GM18511 (cell line): ENCODE measurements around the gene RPL37A.
A peak's percentile ranks its signal among the peaks of the same experiment; 100 is the strongest.

ENCODE experiments used
- ATAC-seq: cut with Tn5 transposase; IDR thresholded peaks from one replicate; pipeline ENCODE4 v1.9.1; 2021; ENCODE audit warnings: mild to moderate bottlenecking, moderate library complexity; ENCODE audit not compliant: unreplicated experiment

RPL37A gene

GRCh38 chr2:216498379-216499352 is at the start of gene RPL37A:
TSS of gene RPL37A (plus strand) at chr2:216498844. CDS start at chr2:216498875, 31 bp downstream.
- ATAC-seq: peak; percentile 91

DNA sequence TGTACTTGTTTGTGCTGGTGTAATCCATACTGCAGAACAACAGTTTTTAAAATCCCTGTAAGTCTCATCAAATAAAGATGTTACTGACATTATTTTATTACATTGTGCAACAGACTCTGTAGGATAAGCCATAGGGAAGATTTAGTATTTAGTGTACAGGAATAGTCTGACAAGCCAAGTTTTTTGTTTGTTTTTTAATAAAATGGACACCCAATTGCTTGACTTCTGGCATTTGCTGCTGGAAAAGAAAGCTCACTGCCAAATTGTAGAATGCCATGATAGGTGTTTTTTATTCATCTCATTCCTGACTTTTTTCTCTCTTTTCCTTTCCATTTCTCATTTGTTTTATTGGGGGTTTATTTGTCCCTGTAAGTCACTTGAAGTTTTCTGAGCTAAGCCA is 48.3 kb upstream of the RPL37A start:
- ATAC-seq: no peak

- ATAC-seq: no peak
These were observed 47.9 kb upstream of the RPL37A start for GRCh38 chr2:216450784-216451183.

DNA sequence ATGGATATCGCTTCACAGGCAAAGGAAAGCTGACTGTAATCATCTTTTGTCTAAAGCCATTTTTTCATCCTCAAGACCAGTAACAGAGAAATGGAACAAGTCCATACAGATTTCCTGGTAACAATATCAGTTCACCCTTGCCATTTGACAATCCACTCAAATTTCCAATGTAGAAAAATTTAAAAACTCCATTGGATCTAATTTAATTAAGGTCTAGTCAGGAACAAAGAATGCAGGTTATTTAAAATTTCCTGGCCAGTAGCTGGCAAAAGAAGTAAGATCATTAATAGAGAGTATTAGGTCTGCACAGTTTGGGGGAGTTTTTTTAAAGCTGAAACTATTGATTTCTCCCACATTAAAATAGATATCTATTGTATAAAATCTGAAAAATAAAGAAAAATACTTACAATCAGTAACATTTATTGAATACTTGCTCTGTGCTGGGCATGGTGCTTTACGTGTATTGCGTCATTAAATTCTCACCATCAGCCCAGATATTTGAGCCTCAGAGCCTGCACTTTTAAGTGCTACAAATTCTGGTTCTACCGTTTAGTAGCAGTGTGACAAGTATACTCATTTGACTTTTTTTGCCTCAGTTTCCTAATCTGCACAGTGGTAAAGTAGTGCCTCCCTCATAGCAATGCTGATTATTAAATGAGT is 44.6 kb upstream of the RPL37A start:
- ATAC-seq: no peak

DNA sequence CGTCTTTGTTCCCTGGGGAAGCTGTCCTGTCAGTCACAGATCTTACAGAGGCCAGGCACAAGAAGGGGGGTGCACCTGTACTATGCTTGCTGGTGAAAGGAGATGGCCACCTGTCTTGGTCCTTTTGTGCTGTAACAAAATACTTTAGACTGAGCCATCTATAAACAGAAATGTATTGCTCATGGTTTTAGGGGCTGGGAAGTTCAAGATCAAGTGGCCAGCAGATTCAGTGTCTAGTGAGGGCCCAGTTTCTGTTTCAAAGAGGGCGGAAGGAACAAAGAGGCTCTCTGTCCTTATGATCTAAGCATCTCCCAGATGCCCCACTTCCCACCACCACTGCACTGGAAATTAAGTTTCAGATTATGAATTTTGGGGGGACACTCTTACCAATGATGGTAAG is 35.5 kb upstream of the RPL37A start:
- no peak for ATAC-seq

GRCh38 chr2:216464104-216464720 is 34.4 kb upstream of the RPL37A start:
- ATAC-seq: no peak

- no peak for ATAC-seq
These were observed 33.0 kb upstream of the RPL37A start for GRCh38 chr2:216465579-216466195.

DNA sequence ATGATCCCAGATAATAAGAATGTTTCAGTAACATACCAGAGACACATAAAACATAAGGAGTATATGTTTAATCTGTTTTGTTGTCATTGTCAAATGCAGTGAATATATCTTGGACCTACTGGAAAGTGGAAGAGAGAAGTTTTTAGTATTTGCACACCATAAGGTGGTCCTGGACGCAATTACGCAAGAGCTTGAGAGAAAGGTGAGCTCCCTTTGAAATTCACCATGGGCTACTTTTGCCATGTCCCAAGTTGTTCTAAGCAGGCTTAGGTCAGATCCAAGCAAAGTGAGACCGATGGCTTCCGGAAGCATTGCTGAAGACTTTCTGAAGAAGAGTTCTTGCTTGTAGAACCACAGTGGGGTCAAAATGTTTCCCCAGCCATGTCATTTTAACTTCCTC is 30.8 kb upstream of the RPL37A start:
- ATAC-seq: no peak

- ATAC-seq: no peak
These were observed 29.0 kb upstream of the RPL37A start for GRCh38 chr2:216469661-216470060.

- no peak for ATAC-seq
These were observed 25.5 kb upstream of the RPL37A start for GRCh38 chr2:216473187-216473586.

GRCh38 chr2:216474925-216475670 is 23.5 kb upstream of the RPL37A start:
- peak; percentile 65 for ATAC-seq

GRCh38 chr2:216475767-216476166 is 22.9 kb upstream of the RPL37A start:
- no peak for ATAC-seq

DNA sequence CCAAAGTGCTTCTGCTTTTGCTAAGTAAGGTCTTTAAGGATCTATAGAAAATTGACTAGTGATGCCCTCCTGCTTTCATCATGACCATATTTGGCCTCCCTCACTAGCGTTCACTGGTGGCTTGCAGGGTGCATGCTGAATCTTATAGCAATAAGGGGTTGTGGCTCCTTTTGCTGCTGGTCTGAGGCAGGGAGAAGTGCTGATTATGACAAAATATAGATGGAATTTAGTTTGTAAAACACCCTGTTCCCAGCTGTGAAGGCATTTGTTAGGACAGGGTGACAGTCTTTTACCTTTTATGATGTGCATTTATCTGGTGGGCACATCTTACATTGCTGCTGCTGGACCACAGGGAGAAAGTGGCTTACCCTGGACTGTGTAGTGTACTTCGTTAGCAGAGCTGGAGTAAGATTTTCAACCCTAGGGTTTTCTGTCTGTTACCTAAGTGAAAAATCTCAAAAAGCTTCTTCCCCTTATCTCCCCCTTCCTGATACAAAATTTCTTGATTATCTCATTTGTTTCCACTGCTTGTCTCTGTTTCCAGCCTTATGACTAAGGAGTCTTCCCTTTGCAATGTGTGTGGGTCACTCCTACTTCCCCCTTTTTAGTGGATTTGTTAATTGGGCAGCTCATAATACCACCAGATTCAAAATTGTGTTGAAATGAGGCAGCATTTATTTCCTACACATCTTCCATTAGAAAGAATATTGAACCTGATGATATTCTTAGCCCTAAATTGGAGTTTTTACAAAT is 21.2 kb upstream of the RPL37A start:
- no peak for ATAC-seq

DNA sequence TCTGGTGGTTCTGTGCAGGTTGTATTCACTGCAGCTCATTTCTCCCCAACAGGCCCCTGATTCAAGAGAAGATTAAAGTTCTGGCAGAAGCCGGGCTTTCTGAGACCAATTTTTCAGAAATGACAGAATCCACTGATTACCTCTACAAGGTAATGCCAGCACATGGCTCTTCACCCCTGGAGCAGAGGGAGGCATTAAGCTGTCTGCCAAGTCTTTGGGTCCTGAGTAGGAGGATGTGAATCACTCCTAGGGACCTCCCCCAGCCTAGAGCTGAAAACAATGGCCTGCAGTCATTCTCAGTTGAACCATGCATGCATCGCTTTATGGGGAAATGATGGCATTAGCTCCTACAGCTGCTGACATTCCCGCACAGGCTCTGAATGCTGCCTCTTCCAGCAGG is 20.5 kb upstream of the RPL37A start:
- no peak for ATAC-seq

- ATAC-seq: no peak
These were observed 19.9 kb upstream of the RPL37A start for GRCh38 chr2:216478791-216479190.

- no peak for ATAC-seq
These were observed 18.4 kb upstream of the RPL37A start for GRCh38 chr2:216480221-216480620.

- no peak for ATAC-seq
These were observed 16.0 kb upstream of the RPL37A start for GRCh38 chr2:216482640-216483039.

DNA sequence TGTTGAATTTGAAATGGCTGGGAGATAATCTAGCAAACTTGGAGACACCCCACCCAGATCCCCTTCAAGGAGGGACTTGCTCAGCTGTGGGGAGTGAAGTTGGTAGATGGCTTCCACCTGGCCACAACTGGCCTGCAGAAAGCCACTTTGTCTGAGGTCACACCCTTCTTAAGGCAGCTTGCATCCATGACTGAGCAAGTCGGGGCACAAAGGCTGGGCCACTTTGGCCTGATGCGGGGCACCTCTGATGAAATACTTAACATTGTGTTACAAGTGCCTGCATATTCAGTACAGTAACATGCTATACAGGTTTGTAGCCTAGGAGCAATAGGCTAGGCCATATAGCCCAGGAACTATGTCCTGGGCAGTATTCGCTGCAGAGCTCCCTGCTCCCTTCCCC is 13.4 kb upstream of the RPL37A start:
- no peak for ATAC-seq

GRCh38 chr2:216485745-216486144 is 12.9 kb upstream of the RPL37A start:
- no peak for ATAC-seq

DNA sequence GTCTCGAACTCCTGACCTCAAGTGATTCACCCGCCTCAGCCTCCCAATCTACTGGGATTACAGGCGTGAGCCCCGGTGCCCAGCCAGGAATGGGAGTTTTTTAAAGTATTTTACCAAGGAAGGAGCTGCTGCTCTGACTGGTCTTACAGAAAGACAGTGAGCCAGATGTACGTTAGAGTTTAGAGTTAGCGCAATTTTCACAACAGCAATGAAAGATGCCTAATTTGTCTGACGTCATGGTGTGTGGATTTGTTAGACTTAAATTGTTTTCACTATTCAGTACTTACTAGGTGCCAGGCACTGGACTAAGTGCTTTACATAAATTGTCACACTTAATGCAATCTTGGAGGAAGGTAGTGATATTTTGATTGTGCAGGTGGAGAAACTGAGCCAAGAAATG is 12.4 kb upstream of the RPL37A start:
- no peak for ATAC-seq
